NCI-H1436 treated with DMSO at 0.1 percent for 48 hours (cell line): ENCODE measurements around the gene PELO.

Experiments used
- DNase-seq: peaks from one replicate; lab custom pipeline; 2025; lab: John Stamatoyannopoulos, UW

The PELO gene

DNA sequence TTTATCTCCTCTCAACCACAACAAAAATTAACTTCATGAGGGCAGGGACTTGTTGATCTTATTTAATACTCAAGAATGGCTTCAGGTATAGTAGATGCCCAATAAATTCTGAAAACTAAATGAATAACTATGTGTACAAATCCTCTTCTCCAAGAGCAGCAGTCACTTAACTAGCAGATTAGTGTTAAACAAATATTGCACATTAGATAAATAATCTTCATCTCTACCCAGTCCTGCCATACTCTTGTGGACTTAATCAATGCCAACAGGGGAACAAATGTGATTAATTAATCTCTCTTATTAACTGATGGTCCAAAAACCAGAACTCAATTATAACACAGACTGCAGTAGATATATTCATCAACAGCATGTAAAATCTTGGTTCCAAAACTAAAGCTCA lies 15.0 kb upstream of the PELO start:
- no peak for DNase-seq

DNA sequence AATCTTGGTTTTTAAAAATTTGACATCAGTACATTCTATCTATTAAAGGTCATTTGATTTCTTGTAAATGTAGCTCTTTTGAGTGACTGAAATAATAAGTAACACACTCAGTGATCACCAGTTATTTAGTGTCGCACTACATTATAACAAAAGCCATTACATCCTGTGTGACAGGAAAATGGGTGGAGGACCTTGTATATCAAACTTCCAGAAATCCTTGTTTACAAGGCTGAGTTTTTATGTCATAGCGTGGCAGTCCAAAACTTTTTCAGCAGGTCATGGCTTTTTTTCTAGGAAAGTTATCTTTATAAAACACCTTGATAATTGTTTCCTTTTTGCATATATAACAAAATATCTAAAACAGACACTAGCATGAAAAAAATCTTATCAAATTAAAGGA lies 14.4 kb upstream of the PELO start:
- DNase-seq, result no peak

GRCh38 chr5:52774005-52774410 lies 13.7 kb upstream of the PELO start:
- no peak for DNase-seq

GRCh38 chr5:52776116-52776515 lies 11.6 kb upstream of the PELO start:
- no peak for DNase-seq

- DNase-seq, result no peak
These were observed 10.5 kb upstream of the PELO start for GRCh38 chr5:52777186-52777585.

DNA sequence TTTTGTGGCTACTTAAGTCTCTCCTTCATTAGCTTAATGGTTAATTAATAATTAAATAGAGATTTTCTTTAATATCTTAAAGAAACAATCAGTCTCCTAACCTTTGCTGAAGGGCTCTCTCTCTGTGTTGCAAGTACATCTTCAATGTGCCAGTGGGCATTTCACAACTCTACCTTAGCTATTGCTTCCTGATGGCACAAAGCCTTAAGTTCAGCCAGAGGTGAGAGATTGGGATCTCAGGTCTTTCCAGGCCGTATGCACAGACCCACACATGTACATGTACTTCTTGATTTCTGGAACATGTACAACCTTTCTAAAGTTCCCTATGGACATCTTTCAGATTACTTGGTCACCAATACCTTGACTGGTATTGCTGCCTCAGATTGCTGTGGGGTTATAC lies 8.9 kb upstream of the PELO start:
- DNase-seq, result no peak

DNA sequence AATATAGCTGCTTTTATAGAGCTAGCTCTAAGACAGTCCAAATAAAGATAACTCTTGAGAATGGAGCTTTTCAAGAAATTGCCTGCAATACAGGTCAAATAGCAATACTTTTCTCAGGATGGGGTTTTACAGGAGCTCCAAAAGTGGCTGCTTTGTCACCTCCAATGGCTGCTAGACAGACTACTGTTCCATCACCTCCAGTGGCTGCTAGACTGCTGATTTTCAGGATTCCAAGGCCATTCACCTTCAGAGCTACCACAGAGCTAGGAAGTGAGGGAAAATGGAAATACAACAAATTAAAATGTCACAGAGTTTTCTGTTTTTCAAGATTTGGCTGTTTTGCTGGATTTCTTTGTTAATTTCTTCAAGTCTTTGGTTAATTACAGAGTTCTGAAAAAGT lies 8.5 kb upstream of the PELO start:
- no peak for DNase-seq

DNA sequence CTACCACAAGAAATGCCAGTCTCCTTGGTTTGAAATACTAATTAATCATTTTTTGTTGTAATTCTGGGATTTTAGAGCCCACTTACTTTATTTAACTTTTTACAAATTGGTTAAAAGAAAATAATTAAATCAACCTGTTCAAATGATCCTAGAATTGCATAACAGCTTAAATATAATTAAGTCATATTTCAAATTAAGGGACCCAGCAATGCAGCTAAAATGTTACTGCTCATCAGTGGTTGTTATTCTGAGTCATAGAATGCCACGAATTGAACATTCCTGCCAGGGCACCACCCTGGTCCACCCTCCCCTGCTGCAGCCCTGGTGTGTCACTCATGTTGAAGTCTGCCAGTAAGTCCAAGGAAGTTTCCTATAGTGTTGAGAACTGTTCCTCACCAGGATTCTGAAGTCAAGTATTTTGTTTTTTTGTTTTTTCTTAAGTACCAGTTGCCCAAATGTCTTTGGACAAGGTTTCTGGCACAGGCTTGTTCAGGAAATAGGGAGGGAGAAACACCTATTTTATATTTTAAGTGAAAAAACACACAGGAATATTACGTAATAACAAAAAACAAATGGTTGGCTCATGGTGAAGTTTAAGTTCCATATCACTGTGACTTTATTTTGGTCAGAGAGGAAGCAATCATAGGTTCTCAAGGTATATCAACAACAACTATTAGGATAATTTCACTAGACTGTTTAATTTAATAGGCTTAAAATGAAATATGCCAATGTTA lies 4.3 kb upstream of the PELO start:
- no peak for DNase-seq

DNA sequence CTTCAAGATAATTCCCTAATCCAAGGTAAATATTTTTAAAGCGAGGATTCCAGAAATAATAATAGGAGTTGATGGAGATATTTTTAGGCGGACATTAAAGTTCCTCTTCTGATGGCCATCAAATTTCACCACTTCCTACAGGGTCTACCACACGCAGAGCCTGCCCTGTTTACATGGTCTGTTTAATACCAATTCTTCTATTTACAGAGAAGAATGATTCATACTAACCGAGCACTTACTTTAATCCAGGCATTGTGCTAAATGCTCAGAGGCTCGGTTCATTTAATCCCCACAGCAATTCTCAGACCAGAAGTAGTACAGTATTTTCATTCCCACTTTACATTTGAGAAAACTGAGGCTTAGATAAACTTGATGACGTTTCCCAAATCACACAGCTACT lies 3.0 kb upstream of the PELO start:
- no peak for DNase-seq

DNA sequence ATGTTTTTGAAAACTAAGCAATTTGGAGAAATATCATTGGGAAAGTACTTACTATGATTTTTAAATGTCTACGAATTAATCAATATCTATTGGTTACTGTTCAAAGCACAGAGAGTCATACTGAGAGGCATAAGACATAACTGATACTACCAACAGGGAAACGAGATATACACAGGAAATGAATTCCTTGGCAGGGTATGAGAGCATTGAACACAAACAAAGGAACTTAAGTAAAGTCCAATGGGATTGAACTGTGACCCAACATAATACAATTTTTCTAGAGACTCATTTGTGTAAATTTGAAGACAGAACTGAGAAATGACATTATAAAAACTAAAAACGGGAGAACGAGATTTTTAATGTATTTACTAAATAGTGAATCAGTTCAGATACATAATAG lies 1.3 kb upstream of the PELO start:
- DNase-seq, result no peak

- DNase-seq, result no peak
These were observed 642 bp upstream of the PELO start for GRCh38 chr5:52786949-52787599.

- no peak for DNase-seq
These were observed 747 bp downstream of the PELO start for GRCh38 chr5:52788505-52788821.

GRCh38 chr5:52789378-52789777 lies 1.7 kb downstream of the PELO start:
- no peak for DNase-seq

DNA sequence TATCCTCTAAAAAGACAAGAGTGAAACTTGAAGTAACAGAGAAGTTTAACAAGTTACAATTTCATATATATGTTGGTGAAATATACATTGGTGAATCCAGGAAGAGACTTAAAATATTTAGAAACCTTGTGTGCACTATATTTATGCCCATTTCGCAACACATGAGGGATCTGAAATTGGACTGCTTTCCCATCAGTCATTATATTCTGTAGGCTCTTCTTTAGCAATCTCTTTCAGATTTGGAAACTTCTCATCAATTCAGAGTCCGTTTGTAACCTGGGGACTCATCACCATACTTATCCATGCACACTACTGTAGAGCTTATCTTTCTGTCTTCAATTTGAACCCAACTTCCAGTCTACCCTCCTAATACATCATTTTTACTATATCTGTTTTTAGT lies 2.1 kb downstream of the PELO start:
- DNase-seq, result no peak

DNA sequence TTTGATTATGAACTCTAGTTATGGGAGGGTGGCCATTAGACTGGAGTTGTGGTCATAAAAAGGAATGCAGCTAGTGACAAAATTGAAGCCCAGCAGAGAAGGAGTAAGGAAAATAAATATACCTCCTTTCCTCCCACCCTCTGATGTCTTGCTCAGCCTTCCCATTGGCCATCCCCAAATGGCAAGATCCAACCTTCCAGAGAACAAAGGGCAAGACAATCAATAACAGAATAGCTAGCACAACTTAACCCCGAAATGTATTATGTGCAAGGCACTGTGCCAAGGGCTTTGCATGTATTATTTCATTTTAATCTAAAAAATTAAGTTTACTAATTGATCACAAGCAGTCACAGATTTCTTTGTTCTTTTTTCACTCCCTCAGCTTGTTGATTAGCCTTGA lies 3.6 kb downstream of the PELO start:
- no peak for DNase-seq

DNA sequence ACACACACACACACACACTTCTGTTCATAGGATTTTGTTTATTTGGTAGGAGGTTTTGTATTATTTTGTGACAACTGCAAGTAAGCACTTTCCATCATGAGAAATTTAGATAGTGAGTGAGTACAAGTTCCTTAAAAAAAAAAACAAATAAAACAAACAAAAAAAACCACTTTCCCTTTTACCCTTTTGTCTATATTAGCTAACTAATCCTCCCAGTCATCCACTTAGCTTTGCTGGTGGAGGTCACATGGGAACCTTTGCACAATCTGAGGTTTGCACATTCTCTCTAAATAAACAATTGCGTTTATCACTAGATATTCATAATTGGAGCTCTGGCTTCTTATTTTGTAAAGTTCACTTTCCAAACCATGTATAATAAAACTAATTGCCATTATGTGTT lies 6.8 kb downstream of the PELO start:
- DNase-seq, result no peak

DNA sequence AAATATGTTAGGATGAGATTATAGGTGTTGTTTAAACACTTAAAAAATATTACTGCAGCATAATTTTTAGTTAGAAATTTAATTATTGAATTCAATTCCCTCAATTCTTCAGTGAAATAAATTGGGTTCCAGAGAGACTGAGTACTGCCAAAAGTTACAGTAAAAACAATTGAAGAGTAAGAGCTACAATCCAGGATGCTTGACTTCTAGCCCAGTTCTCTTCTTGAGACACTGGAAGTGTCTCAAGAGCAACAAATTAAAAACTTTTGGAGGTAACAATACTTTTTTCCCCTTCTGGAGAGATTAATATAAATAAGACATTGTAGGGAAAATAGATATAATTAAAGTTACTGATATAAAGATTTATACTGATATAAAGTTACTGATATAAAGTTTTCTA lies 8.3 kb downstream of the PELO start:
- DNase-seq, result no peak

DNA sequence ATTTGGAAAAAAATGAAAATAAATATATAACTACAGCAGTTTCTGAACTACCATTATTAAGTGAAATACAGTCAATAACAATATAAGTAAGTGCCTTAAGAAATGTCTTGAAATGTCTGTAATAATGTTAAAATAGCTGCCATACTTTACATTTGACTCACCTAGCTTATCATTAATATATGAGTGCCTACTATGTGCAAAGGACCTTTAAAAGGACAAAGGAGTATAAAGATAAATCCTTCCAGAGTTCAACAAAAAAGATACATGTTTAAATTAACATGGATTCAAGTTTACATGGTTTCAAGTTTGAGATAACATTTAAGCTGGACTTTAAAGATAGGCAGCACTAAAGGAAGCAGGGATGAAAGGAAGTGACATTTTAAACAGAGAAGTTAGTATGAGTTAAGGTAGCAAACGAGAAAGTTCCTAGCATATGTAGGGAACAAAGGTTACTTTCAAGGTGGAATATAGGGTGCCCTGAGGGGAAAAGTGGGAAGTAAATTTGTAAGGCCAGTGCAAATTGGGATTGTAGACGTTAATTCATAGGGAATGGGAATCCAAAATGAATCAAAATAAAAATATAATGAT lies 8.9 kb downstream of the PELO start:
- DNase-seq, result no peak

- DNase-seq, result no peak
These were observed 11.2 kb downstream of the PELO start for GRCh38 chr5:52798938-52799337.

- DNase-seq, result no peak
These were observed 11.8 kb downstream of the PELO start for GRCh38 chr5:52799358-52799982.

DNA sequence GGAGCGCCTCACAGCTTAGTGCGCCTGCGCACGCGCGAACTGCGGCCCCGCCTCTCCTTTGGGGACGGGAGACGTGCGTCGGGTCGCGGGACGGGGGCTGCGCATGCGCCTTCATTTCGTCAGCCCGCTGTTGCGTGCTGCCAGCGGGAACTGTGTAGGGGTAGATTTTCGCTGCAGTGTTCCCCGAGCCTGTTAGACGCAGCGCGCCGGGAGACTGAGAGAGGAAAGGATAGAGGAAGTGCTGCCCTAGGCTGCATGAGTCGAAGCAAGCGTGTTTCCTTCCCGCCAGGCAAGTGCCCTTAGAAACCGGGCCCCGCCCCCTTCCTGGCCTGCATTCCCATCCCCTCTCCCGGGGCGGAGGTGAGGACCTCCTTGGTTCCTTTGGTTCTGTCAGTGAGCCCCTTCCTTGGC lies 12.3 kb downstream of the PELO start:
- DNase-seq, result peak; percentile 65

GRCh38 chr5:52800394-52801213 lies 12.9 kb downstream of the PELO start:
- DNase-seq, result no peak
